Keratinocyte (primary cell): ENCODE results near the gene NLK. TPM values are rescaled to one million over a fixed set of nuclear protein-coding genes. Genes with fewer than 3 reads are reported as not detected.

Source experiments
- DNase-seq: peaks from one replicate; pipeline ENCODE4 v3.0.0-alpha.2; 2011; ENCODE audit warnings: low read depth, missing footprints, low spot score
- FAIRE-seq: peaks from 2 replicates; lab custom pipeline; 2011; peaks lifted over from hg19 to GRCh38; lab: Jason Lieb, UNC
- H2AFZ ChIP-seq: 2 replicates; pipeline ENCODE4 v1.6.0; 2012; ENCODE audit warnings: low read length, control low read depth, inconsistent platforms; ENCODE audit not compliant: control insufficient read depth
- H3K27ac ChIP-seq: 2 replicates; pipeline ENCODE4 v1.5.1; 2011; ENCODE audit warnings: low read length; ENCODE audit not compliant: control insufficient read depth, insufficient read depth
- H3K27me3 ChIP-seq: 3 replicates; pipeline ENCODE4 v1.6.0; 2011; ENCODE audit warnings: low read length; ENCODE audit not compliant: control insufficient read depth, insufficient read depth; ENCODE audit errors: extremely low read depth
- H3K36me3 ChIP-seq, 2 experiments: 2 replicates in 1 of 2; 3 replicates in 1 of 2; pipeline ENCODE4 v1.5.1; 2011; ENCODE audit warnings: low read length in 2 of 2, mild to moderate bottlenecking in 1 of 2; ENCODE audit not compliant: control insufficient read depth in 2 of 2, insufficient read depth in 2 of 2; ENCODE audit errors: extremely low read depth in 1 of 2
- H3K4me1 ChIP-seq: 3 replicates; pipeline ENCODE4 v1.5.1; 2011; ENCODE audit warnings: low read length; ENCODE audit not compliant: control insufficient read depth, insufficient read depth; ENCODE audit errors: extremely low read depth
- H3K4me2 ChIP-seq: 3 replicates; pipeline ENCODE4 v1.6.0; 2011; ENCODE audit warnings: low read depth, low read length; ENCODE audit not compliant: control insufficient read depth, insufficient read depth; ENCODE audit errors: extremely low read depth
- H3K4me3 ChIP-seq, 3 experiments: fragments of 200-600 bp in 1 of 3; sonication (generic) in 1 of 3; 2 replicates in 2 of 3; 3 replicates in 1 of 3; pipeline ENCODE4 v1.5.1; 2011 to 2016; ENCODE audit warnings: low read length in 3 of 3, mild to moderate bottlenecking in 3 of 3, control low read depth in 2 of 3, inconsistent platforms in 1 of 3, low read depth in 1 of 3, mixed read lengths in 1 of 3, mixed run types in 1 of 3, moderate library complexity in 1 of 3; ENCODE audit not compliant: control insufficient read depth in 2 of 3, insufficient read depth in 2 of 3; ENCODE audit errors: extremely low read depth in 1 of 3
- H3K79me2 ChIP-seq: 2 replicates; pipeline ENCODE4 v1.6.0; 2012; ENCODE audit warnings: low read length; ENCODE audit not compliant: control insufficient read depth, insufficient read depth
- H3K9ac ChIP-seq: 3 replicates; pipeline ENCODE4 v1.6.0; 2011; ENCODE audit warnings: low read length; ENCODE audit not compliant: control insufficient read depth, insufficient read depth; ENCODE audit errors: extremely low read depth
- H3K9me1 ChIP-seq: 3 replicates; pipeline ENCODE4 v1.6.0; 2011; ENCODE audit warnings: low read length; ENCODE audit not compliant: control insufficient read depth, insufficient read depth; ENCODE audit errors: extremely low read depth
- H3K9me3 ChIP-seq: 2 replicates; pipeline ENCODE4 v1.5.1; 2012; ENCODE audit warnings: low read depth, low read length; ENCODE audit not compliant: control insufficient read depth
- H4K20me1 ChIP-seq: 3 replicates; pipeline ENCODE4 v1.6.0; 2011; ENCODE audit warnings: low read length; ENCODE audit not compliant: control insufficient read depth, insufficient read depth; ENCODE audit errors: extremely low read depth
- EZH2 ChIP-seq: IDR thresholded peaks from one replicate; pipeline ENCODE4 v1.6.1; 2012; ENCODE audit warnings: inconsistent platforms, mild to moderate bottlenecking, low read length, moderate library complexity
- dilution Hi-C: fragments of 300-500 bp; cut with MboI; formaldehyde crosslinking; loops from one replicate; pipeline ENCODE4 v1.7.0; 2020; ENCODE audit warnings: low sequenced_read_pairs; ENCODE audit not compliant: extremely low pct_ligation_motif_present
- polyA plus RNA-seq, 5 experiments: library from polyadenylated mRNA; depleted of rRNA in 3 of 5; stranded (reverse) in 3 of 5; stranded (forward) in 1 of 5; unstranded in 1 of 5; fragments of >200 nt; gene quantifications; 1 replicate in 1 of 5; 2 replicates in 3 of 5; 3 replicates in 1 of 5; pipeline versions ENCODE4 v1.2.1 to v1.2.3, GENCODE V29; 2011 to 2012; ENCODE audit warnings: missing spikeins in 2 of 5, low read depth in 1 of 5, low replicate concordance in 1 of 5
- TF ChIP-seq, protein P1 (sequence below), 3 experiments: IDR thresholded peaks in 1 of 3; conservative IDR thresholded peaks in 1 of 3; optimal IDR thresholded peaks in 1 of 3; 2 replicates in 2 of 3; 3 replicates in 1 of 3; pipeline versions ENCODE3 to v1.5.1; 2011; ENCODE audit warnings: low read length in 3 of 3, mild to moderate bottlenecking in 3 of 3, moderate library complexity in 2 of 3, control low read depth in 1 of 3, inconsistent platforms in 1 of 3; ENCODE audit not compliant: insufficient read depth in 2 of 3; ENCODE audit errors: extremely low read depth in 1 of 3

NLK gene
- polyA plus RNA-seq, 1 donor (not counting 4 experiments of a cell fraction or from before 2014, with no cell fraction given): 20.9 TPM

DNA sequence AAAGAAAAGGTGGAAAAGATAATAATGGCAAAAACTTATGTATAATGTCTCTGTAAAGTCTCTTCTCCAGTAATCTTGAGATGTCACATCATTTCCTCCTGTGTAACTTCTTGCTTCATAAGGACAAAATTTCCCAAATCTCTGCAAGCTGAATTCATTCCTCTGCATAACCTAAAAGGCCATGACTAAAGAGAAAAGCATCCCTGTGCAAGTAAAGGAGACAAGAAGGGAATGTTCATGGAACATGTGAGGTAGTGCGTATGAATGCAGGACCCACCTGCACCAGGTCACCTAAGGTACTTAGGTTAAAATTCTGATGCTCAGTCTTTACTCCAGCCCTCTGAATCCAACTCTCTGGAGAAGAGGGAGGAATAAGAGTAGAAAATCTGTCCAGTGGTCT, 46.9 kb upstream of the NLK start:
- H3K9me3 ChIP-seq: no peaks in the 10 kb centered on the region
- no peak for FAIRE-seq
- H3K27me3 ChIP-seq: peaks cover 5% of the 10 kb centered on the region
- H3K4me2 ChIP-seq: no peak overlapping the region
- no peak for TF ChIP-seq EZH2
- TF ChIP-seq, protein P1, sequence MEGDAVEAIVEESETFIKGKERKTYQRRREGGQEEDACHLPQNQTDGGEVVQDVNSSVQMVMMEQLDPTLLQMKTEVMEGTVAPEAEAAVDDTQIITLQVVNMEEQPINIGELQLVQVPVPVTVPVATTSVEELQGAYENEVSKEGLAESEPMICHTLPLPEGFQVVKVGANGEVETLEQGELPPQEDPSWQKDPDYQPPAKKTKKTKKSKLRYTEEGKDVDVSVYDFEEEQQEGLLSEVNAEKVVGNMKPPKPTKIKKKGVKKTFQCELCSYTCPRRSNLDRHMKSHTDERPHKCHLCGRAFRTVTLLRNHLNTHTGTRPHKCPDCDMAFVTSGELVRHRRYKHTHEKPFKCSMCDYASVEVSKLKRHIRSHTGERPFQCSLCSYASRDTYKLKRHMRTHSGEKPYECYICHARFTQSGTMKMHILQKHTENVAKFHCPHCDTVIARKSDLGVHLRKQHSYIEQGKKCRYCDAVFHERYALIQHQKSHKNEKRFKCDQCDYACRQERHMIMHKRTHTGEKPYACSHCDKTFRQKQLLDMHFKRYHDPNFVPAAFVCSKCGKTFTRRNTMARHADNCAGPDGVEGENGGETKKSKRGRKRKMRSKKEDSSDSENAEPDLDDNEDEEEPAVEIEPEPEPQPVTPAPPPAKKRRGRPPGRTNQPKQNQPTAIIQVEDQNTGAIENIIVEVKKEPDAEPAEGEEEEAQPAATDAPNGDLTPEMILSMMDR (optimal IDR thresholded peaks at IDR 0.05 in 1 of 3, IDR thresholded peaks at IDR 0.05 in 1 of 3, conservative IDR thresholded peaks at IDR 0.05 in 1 of 3; ENCODE audit: extremely low read depth in 1 of 3, insufficient read depth in 2 of 3, low read length in 3 of 3): no peak
- H3K79me2 ChIP-seq: no peaks in the 10 kb centered on the region
- H3K36me3 ChIP-seq: no peaks in the 10 kb centered on the region
- H3K27ac ChIP-seq: no peak overlapping the region
- no peak overlapping the region for H3K4me3 ChIP-seq
- no peak overlapping the region for H2AFZ ChIP-seq
- H3K9me1 ChIP-seq: no peaks in the 10 kb centered on the region
- H3K9ac ChIP-seq: no peak overlapping the region
- H3K4me1 ChIP-seq: peaks cover 9% of the 10 kb centered on the region
- H4K20me1 ChIP-seq: no peaks in the 10 kb centered on the region
- no peak for DNase-seq
- dilution Hi-C loops: no loop called here

- H3K27me3 ChIP-seq: peaks cover 5% of the 10 kb centered on the region
- no peak overlapping the region for H3K4me3 ChIP-seq
- H4K20me1 ChIP-seq: no peaks in the 10 kb centered on the region
- dilution Hi-C loops: no loop called here
- no peak overlapping the region for H3K4me2 ChIP-seq
- TF ChIP-seq, protein P1 (optimal IDR thresholded peaks at IDR 0.05 in 1 of 3, IDR thresholded peaks at IDR 0.05 in 1 of 3, conservative IDR thresholded peaks at IDR 0.05 in 1 of 3; ENCODE audit: extremely low read depth in 1 of 3, insufficient read depth in 2 of 3, low read length in 3 of 3): no peak
- no peak for TF ChIP-seq EZH2
- H2AFZ ChIP-seq: no peak overlapping the region
- no peaks in the 10 kb centered on the region for H3K9me3 ChIP-seq
- no peaks in the 10 kb centered on the region for H3K36me3 ChIP-seq
- H3K27ac ChIP-seq: no peak overlapping the region
- H3K9me1 ChIP-seq: no peaks in the 10 kb centered on the region
- no peak overlapping the region for H3K9ac ChIP-seq
- no peaks in the 10 kb centered on the region for H3K79me2 ChIP-seq
- DNase-seq (no peak), FAIRE-seq (no peak)
- H3K4me1 ChIP-seq: peaks cover 9% of the 10 kb centered on the region
Observed at GRCh38 chr17:27996202-27997043, 46.1 kb upstream of the NLK start.
